ENCODE data around the gene C17orf100.

The C17orf100 gene

GRCh38 chr17:6669479-6670212 lies 18.1 kb downstream of the C17orf100 start:
- no peak for DNase-seq (ENCODE audit: low spot score)

GRCh38 chr17:6670571-6670970 lies 19.0 kb downstream of the C17orf100 start:
- DNase-seq (ENCODE audit: low spot score) = no peak

GRCh38 chr17:6670999-6671398 lies 19.4 kb downstream of the C17orf100 start:
- no peak for DNase-seq (ENCODE audit: low spot score)

- DNase-seq (ENCODE audit: low spot score) = no peak
Observed at GRCh38 chr17:6671431-6671830, 19.9 kb downstream of the C17orf100 start.

- no peak for DNase-seq (ENCODE audit: low spot score)
Observed at GRCh38 chr17:6674586-6674985, 23.0 kb downstream of the C17orf100 start.

- no peak for DNase-seq (ENCODE audit: low spot score)
Observed at GRCh38 chr17:6675201-6675825, 23.8 kb downstream of the C17orf100 start.

GRCh38 chr17:6676802-6677157 lies 25.2 kb downstream of the C17orf100 start:
- no peak for DNase-seq (ENCODE audit: low spot score)

GRCh38 chr17:6677158-6677831 lies 25.7 kb downstream of the C17orf100 start:
- no peak for DNase-seq (ENCODE audit: low spot score)

GRCh38 chr17:6677946-6678345 lies 26.4 kb downstream of the C17orf100 start:
- no peak for DNase-seq (ENCODE audit: low spot score)

- DNase-seq (ENCODE audit: low spot score) = no peak
Observed at GRCh38 chr17:6679241-6679640, 27.7 kb downstream of the C17orf100 start.

GRCh38 chr17:6681176-6681575 lies 29.6 kb downstream of the C17orf100 start:
- DNase-seq (ENCODE audit: low spot score) = no peak

- no peak for DNase-seq (ENCODE audit: low spot score)
Observed at GRCh38 chr17:6681671-6682070, 30.1 kb downstream of the C17orf100 start.

- no peak for DNase-seq (ENCODE audit: low spot score)
Observed at GRCh38 chr17:6682339-6682738, 30.8 kb downstream of the C17orf100 start.

- no peak for DNase-seq (ENCODE audit: low spot score)
Observed at GRCh38 chr17:6683081-6683684, 31.6 kb downstream of the C17orf100 start.

- no peak for DNase-seq (ENCODE audit: low spot score)
Observed at GRCh38 chr17:6683730-6684459, 32.3 kb downstream of the C17orf100 start.

- DNase-seq (ENCODE audit: low spot score) = no peak
Observed at GRCh38 chr17:6684460-6684783, 32.9 kb downstream of the C17orf100 start.

- no peak for DNase-seq (ENCODE audit: low spot score)
Observed at GRCh38 chr17:6684881-6685767, 33.6 kb downstream of the C17orf100 start.

- no peak for DNase-seq (ENCODE audit: low spot score)
Observed at GRCh38 chr17:6686026-6686425, 34.5 kb downstream of the C17orf100 start.

- DNase-seq (ENCODE audit: low spot score) = no peak
Observed at GRCh38 chr17:6688944-6689343, 37.4 kb downstream of the C17orf100 start.

GRCh38 chr17:6690641-6691040 lies 39.1 kb downstream of the C17orf100 start:
- DNase-seq (ENCODE audit: low spot score) = no peak

- DNase-seq (ENCODE audit: low spot score) = no peak
Observed at GRCh38 chr17:6691546-6691945, 40.0 kb downstream of the C17orf100 start.
